ENCODE results near the gene KRT73.

Gene KRT73

DNA sequence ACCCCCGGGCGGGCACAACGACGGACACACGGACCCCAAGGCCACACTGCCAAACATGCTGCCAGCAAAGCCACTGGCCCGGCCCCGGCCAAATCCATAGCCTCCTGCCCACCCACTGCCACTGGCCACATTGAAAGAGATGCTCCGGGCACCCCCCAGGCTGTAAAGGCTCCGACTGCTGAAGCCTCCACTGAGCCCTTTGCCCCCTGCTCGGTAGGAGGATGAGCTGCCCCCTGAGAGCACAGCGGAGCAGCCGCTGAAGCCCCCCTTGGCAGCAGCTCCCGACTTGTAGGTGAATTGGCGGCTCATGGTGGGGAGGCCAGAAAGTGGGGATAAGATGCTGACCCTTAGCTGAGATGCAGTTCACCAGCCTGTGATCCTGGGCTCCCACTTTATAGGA lies at the start of gene KRT73:
Gene KRT73, minus strand, starts transcription at position 344 of the 400 bp plus-strand sequence. Its CDS starts 35 bp downstream, at position 309.
- no peak for DNase-seq

DNA sequence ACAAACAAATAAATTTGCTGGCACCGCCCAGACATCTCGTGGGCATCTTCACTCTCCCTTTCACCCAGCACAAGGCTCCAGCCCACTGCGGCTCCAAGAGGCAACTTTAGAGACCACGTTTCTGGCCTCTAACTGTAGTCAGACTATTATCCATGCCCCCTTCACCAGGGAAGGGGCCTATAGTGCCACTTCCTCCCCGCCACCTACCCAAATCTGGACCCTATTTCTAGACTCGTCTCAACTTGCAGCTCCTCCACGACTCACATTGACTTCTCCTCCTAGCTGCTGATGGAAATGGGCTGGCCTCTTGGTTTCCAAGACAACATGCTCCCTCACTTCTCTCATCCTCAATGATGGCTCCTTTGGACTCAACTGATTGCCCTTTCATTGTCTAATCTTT lies 49.6 kb upstream of the KRT73 start:
- DNase-seq: no peak

DNA sequence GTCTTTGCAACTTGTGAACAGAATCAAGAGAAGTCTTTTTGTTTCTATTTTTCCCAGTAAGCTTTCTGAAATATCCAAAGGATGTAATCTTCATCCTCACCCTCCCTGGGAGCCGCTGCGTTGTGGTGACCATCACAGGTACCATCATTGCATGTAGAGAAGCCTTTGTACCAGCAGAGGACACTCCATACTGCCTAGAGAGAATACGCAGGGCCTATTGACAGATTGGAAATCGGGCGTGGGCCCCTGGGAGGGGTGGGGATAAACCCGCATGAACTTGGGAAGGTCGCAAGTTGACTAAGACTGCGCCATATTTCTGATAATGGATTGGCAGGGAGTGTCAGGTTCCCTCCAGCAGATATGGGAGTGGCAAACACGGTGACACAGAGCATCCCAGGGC lies 49.1 kb upstream of the KRT73 start:
- DNase-seq: peak in 1 of 2 experiments; percentile 29

DNA sequence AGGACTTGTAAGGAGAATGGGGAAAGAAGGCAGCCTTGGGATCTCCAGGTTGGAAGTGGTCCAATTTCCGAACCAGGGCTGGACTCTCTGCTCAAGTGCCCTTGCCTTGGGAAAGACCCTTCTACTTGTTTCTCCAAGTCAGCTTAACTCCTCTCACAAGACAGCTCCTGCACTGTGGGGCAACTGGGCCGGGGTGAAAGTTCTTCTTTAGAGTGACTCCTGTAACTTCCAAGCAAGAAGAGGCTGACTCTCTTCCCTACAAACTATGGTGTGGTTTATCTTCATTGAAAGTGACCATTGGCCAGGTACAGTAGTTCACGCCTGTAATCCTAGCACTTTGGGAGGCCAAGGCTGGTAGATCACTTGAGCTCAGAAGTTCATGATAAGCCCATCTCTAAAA lies 48.1 kb upstream of the KRT73 start:
- DNase-seq: no peak

DNA sequence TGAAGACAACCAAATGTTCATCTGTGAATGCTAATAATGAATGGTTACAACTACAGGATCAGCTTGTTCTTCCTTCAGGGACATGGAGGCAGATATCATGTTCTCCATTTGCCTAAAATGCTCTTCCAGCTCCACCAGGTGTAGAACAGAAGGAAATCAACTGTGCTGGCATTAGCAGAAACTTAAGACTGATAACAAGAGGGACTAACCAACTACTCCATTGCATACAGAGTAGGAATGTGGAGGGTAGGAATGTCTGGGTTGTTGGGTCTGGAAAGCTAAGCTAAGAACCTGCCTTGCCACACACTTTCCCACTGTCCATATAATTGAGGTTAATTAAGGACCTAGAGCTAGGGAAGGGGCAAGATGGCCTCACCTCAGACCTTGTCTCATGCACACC lies 45.1 kb upstream of the KRT73 start:
- no peak for DNase-seq

DNA sequence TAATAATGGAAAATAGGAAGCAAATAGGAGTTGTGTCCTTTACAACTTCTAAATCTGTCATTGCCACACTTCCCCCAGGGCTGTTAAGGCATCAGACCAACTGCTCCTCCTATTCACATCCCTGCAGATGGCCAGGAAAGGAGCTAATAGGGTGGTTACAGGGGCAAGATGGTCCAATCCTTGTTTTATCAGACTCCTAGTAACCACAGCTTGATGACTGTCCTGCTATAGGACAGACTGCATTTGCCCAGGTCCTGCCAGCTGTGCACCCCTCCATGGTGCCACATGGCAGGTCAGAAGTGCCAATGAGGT lies 44.5 kb upstream of the KRT73 start:
- no peak for DNase-seq

DNA sequence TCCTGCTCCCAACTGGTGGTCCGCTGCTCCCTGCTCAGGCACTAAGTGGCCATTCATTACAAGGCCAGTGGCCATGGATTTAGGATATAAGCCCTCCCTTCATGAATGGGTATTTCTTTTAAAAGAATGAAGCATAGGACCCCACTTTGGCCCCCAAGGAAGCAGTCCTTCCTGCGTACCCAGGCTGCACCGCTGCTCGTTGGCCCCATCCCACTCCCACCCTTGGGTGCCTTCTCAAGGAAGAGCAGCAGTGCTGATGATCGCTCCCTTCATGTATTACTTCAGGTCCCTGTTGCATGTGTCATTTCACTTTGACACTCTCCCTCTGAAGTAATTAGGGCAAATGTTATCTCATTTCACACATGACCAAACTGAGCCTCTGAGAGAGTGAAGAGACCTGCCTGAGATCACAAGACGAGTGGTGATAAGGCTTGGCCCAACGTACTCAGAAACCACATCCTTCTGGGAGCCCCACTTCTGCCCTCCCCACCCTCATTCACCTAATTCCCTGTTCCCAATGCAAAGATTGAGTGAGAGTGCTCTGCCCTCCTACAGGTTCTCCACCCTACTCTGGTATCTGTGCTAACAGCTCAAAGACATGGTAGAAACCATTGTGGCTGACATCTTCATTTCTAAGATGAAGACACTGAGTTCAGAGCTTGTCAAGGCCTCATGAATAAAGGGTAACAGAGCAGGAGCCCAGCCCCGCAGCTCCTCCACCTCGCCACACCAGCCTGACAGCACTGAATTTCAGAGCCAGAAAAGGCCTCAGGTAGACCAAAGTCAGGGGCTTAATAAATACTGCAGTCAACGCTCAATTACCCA lies 43.9 kb upstream of the KRT73 start:
- no peak for DNase-seq

DNA sequence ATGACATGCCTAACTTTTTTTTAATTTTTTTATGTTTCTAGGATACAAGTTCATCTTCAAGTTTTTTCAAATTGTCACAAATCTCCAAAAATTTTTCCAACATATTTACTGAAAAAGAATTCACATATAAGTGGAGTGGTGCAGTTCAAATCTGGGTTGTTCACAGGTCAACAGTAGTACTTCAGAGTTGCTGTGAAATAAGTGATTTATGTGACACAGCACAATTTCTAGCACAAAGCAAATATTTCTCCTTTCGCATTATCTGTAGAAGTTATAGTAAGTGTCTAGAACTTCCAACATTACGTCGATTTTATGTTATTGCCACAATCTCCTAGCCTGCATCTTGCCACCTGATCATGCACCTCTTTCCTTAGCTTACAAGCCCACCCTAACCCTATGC lies 43.3 kb upstream of the KRT73 start:
- no peak for DNase-seq

DNA sequence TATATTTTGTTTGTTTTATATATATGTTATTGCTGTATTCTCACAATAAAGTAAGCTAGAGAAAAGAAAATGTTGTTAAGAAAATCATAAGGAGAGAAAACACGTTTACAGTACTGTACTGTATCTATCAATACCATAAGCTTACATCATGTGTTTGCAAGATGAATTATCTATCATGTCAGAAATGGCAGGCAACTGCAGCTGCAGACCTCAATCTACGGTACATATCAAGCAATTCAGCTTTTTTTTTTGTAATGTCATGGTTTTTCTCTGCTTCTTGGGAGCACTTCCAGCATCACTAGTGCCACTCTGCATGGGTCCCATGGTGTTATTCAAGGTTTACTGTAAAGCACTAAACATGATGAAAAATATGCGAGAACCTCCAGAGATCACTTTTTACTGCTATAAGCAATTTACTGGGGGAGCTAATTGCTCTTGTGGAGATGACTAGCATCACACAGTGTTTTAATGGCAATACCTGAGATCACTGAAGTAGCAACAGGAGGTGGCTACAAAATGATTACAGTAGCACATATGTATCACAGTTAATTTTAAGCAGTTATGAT lies 42.7 kb upstream of the KRT73 start:
- DNase-seq: no peak

DNA sequence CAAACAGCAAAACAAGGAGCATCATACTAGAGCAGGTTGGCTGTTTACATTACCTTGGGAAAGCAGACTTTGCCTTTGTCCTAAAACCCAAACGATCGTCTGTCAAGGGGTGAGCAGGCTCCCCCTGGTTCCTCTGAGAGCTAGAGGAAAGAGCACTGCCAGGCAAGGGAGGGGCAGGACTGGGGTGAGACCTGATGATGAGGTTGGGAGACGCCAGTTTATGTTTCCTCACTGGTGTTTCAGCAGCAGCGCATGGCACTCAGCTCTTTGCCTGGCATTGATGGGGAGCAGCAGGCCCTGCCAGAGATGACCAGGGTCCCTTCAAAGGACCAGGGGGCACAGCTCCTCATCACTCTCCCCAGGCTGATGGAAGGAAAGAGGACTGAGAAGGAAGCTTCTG lies 41.6 kb upstream of the KRT73 start:
- no peak for DNase-seq

DNA sequence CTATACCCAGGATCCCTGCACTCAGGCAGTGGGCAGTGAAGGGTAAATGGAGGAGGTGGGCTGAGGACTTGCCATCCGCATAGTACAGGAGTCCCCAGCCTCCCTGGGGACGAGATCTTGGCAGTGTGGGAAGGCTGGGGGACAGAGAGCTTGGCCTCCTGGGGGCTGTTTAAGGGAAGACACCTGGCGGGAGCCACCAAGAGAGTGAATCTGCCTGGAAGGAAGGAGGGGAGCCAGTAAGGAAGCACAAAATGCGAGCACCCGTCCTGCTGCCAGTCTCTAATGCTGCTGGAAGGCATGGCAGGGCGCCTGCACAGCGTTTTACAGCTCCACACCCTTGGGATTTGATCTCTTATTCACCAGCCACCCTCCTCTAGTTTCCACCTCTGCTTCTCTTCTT lies 41.0 kb upstream of the KRT73 start:
- DNase-seq: no peak

DNA sequence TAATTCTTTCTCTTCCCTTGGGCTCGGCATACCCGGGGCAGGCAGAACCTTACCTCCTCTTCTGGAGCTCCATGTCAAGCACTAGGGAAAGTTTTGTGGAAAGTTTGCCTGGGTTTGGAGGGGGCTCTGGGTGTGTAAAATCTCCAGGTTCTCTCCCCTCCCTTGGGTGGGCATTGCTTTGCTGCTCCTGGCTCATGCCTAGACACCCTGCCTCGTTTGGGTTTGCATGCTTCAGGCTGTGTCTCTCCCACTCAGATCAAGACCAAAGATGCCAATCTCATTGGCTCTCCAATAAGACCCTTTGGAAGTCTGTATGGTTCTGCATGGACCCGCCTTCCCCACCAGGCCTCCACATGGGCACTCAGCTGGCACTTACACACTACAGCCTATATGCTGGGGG lies 39.8 kb upstream of the KRT73 start:
- DNase-seq: no peak

DNA sequence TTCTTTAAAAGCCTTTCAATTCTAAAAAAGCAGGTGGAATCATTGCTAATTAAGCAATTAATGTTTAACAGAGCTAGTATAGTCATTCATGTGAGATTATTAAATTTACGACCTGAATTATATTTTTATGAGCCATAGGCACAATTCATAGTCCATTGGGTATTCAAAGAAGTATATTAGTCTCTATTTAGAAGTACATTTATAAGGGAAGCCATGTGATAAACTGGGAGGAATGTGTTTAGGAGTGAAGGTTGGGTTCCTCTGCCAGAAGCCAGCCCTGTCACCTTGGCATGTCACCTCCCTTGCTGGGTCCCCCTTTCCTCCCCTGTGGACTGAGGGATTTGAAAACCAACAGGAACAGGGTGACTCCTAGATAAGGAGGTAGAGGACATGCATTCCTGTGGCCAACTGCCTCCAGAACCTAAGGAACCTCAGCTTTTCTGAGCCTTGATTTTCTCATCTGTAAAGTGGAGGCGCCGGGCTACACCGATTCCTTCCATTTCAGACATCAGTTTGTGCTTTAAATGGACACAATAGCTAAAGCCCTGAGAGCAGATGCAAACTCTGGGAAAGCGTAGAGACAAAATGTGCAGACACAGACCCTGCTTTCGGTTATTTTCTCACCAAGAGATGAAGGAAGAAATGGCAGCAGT lies 39.0 kb upstream of the KRT73 start:
- DNase-seq: no peak

DNA sequence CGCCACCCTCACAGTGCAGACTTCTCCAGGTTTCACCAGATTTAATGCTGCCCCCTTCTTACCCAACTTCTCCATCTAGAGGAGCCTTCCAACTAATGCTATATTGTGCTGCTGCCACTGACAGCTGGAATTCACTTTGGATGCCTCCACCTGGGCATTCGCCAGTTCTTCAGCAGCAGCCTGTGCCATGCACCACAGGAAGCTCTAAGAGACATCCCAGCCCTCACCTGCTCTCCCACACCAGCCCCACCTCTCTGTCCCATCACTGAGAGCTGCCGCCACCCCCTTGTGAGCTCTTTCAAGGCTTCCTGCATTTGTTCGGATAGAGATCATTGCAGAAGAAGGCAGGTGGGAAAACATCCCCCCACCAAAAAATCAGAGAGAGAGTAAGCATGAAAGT lies 38.3 kb upstream of the KRT73 start:
- no peak for DNase-seq

DNA sequence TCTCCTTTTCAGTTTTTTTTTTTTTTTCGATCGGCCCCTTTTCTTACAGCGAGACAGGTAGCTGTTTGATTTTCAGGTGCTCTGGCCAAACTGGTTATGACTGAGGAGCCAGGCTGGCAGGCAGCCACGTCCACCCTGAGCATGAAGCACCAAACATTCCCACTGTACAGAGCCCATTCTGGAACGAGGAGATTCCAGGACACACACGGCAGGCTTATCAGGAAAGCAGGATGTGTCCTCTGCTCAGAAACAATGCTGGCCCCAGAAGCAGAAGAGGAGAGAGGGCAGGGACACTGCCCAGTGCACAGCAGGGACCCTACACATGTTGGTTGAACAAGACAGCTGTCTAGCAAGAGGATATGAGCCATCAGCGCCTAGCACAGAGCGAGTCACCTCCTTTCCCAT lies 37.4 kb upstream of the KRT73 start:
- DNase-seq: no peak

DNA sequence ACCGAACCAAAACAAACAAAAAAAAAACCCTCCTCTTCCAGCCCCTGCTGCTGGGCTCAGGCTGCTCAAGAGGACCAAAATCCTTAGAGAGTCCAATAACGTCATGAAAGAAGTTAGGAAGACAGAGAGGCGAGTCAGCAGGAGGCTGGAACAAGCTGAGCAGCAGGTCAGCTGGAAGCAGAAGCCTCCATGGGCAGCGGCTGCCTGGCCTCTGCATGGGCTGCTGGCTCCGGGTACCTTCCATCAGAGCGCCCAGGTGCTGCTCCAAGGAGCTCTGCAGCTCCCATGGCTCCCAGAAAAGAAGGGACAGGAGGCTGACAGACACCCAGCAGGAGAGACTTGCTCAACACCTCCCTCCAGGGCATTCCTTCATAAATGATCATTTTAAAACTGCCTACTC lies 36.9 kb upstream of the KRT73 start:
- DNase-seq: no peak

DNA sequence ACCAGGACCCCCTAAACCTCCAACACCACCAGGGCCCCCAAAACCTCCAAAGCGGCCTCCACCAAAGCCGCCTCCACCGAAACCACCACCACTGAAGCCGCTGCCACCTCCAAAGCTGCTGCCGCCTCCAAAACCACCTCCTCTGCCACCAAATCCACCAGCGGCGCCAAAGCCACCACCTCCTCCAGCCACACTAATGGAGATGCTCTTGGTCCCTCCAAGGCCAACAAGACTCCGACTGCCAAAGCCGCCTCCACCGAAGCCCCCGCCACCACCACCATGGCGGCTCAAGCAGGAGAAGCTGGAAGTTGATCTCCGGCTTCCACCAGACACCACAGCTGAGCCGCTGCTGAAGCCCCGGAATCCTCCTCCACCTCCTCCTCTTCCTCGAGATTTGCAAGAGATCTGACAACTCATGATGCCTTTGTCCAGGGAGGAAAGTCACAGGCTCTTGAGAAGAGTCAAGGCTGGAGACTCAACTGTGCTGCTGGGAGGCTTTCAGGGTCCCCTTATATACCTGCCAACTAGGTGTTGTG lies 33.4 kb upstream of the KRT73 start, which contains the start of gene KRT2:
Gene KRT2, minus strand, starts transcription at position 486 of the 536 bp plus-strand sequence. Its CDS starts 69 bp downstream, at position 417.
- no peak for DNase-seq

DNA sequence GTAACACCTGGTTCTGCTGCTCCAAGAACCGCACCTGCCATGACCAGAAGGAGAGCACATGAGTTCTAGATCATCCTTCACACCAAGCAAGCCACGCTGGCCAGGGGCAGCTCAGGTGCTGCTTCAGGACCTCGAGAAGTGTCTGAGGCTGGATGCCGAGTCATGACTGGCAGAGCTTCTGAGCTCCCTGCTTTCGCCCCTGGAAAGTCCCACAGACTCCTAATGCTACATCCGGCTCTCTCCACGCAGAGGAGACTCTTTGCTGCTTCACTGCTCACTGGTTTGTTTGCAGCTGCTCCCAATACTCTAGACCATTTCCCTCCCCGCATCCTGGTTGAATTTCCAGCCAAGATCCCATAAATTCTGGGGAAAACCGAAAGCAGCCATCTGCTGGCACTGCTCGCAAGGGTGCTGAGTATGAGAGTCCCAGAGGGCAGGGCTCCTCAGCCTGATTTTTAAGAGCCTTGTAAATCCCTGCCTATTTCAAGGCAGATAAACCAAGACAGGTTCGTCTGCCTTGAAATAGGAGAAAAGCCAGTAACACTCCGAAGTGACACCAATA lies 32.2 kb upstream of the KRT73 start:
- DNase-seq: peak; percentile 47 to 70

DNA sequence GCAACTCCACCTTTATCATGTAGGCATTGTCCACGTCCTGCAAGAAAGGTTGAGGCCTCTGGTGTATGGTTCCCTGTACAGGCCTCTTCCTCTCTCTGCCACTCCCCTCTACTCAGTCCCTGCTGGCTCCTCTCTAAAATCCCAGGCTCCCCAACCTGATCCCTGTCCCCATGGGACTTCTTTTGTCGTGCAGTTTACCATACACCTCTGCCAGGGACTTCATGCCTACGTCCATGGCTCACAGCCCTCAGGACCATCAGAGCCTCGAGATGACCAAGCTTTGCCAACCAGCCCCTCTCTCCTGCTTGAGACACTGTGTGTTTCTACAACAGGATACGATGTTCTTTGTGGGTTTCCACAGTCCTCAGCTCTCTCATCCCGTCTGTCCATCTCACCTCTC lies 30.7 kb upstream of the KRT73 start:
- DNase-seq: no peak

DNA sequence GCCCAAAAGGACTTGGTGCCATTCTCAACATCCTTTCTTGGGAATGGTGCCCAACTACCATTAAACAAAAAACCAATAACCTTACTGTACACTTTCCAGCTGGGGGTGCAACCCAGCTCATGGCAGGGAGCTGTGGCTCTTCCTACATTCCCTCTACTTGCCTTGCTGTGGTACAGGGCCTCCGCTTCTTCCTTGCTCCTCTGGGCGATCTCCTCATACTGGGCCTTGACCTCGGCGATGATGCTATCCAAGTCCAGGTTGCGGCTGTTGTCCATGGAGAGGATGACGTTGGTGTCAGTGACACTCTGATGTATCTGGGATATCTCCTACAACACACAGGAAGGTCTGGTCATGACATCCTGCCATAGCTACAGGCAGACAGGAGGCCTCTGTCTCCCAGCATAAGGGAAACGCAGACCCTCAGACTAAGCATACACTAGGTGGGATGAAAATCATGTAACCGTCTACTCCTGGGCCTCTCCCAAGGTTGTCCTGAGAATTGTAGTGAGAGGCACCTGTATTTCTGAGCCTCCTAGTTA lies 29.7 kb upstream of the KRT73 start:
- no peak for DNase-seq

DNA sequence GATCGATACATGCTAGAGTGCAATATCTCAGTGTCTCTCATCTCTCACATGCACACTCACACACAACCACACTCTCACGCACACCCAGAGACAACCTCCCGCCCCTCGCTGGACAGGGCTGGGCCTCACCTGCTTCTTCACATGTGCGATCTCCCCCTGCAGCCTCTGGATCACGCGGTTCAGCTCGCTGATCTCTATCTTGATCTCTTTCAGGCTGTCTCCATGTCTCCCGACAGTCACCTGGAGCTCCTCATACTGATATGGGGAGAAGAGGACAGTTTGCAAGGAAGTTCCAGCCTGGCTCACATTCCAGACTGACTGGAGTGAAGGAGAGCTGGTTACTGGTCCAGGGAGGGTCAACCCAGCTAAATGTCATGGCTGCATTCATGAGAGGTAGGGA lies 29.2 kb upstream of the KRT73 start:
- no peak for DNase-seq

DNA sequence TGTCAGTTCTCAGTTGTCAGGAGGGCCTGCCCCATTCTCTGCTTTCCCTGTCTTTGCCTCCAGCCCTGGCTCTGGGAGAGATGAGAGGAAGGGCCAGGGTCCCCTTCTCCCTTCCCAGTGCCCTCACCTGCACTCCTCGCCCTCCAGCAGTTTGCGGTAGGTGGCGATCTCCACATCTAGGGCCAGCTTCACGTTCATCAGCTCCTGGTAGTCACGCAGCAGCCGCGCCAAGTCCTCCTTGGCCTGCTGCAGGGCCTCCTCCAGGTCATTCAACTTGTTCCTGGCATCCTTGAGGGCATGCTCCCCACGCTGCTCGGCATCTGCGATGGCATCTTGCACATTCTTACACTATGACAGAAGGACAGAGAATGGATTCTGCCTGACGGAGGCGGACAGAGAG lies 28.3 kb upstream of the KRT73 start:
- no peak for DNase-seq

DNA sequence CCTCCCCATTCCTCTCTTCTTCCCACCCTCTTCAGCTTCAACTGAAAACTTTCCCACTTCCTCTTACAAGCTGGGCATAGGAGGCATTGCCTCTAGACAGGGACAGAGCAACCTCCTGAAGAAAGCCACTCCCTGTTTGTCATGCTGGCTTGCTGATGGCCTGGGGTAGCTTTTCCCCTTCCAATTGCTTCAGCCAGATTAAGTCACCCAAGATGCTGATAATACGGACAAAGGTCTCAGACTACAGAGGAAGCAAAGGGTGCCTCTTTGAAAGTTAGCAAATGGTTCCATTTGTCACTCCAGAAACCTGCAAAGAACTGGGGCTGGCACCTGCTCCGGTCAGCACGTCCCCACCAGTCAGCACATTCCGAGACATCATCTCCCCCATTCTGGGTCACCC lies 27.6 kb upstream of the KRT73 start:
- no peak for DNase-seq
